Left hindlimb (tissue), 1 donor: ENCODE data around the gene RSPH1.

Source experiments
- DNase-seq: peaks from one replicate; pipeline ENCODE4 v3.0.0-alpha.2; 2018

RSPH1 gene

DNA sequence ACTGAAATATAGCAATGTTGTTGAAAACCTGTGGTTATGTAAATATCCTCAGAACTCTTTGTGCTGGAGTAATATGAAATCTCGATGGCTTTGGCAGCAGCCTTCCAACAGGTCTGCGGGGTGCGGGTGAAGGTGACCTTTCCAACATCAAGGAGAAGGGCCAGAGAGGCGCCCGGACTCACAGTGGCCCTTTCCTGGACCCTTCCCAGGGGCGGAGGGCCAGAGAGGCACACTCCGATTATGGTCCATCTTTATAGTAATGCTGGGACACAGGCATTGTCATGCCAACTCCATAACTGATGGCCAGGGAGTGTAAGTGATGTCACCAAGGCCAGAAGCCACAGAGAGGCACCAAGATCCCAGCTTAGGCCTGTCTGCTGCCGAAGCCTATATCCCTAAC, 35.7 kb upstream of the RSPH1 start:
- DNase-seq = no peak

DNA sequence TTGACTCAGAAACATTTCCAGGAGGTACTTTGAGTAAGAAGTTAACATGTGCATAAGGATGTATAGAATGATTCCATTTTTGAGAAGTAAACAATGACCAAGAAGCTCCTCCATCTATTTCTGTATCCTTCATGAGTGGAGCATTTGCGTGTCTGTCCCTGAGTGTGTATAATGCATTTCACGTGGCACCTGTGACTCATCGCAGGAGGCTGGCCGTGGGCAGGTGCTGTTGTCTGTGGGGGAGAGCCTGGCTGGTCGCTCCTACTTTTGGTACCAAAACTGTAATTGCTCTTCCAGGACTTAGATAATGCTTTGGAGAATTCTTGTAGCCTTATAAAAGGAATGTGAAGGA, 34.1 kb upstream of the RSPH1 start:
- DNase-seq = no peak

GRCh38 chr21:42527489-42528158, 31.6 kb upstream of the RSPH1 start:
- no peak for DNase-seq

DNA sequence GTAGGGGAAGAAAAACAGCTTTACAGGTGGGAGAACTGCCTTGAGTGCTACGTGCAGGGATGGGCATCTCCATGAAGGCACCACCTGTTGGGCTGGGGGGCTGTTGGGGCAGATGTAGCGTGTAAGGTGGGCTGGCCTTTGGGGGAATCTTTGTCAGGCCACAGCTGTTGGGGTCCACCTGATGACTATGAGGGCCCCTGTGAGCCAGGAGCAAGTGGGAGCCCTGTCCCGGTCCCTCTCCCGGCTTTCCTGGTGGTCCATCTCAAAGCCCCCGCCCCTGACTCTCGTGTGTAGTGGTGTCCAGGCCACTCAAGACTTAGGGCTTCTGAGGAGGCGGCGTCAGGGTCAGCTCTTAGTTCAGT, 31.1 kb upstream of the RSPH1 start:
- DNase-seq = no peak

GRCh38 chr21:42526379-42526727, 30.3 kb upstream of the RSPH1 start:
- DNase-seq = no peak

GRCh38 chr21:42525676-42526378, 29.8 kb upstream of the RSPH1 start:
- no peak for DNase-seq

DNA sequence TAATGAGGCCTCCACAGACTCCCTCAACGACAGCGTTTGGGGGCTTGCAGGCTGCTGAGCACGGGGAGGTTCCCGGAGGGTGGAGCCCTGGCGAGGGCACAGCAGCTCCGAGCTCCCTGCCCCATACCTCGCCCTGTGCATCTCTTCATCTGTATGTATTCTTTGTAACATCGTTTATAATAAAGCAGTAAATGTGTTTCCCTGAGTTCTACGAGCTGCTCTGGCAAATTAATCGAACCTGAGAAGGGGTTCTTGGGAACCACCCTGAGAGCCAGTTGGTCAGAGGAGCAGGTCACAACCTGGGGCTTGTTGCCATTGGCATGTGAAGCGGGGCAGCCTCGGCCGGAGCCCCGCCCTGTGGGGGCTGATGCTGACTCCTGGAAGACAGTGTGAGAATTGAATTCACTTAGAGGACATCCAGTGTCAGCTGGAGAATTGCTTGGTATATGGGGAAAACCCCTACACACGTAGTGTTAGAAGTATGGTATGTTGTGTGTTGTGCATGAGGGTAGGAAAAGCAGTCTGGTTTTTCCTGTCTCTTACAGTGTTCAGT, 29.1 kb upstream of the RSPH1 start:
- DNase-seq = peak; percentile 56

- peak; percentile 70 for DNase-seq
Measured at GRCh38 chr21:42524341-42525028, 28.5 kb upstream of the RSPH1 start.

DNA sequence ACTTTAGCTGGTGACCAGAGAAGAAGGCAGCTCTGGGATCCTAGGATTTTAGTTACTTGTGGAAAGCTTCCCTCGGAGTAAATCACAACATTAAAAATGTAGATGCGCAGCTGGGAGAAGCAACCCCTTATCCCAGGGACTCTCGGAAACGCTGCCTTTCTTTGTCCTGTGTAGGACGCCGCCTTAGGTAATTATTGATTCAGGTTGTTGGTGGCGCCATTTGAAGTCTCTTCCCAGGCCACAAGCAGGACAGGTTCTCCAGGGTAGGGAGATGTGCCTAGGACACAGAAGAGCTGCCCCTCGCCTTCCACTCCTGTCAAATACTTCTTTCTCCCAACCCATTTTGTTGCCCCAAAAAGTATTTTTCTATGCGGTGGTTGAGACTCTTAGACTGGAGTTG, 27.9 kb upstream of the RSPH1 start:
- no peak for DNase-seq

DNA sequence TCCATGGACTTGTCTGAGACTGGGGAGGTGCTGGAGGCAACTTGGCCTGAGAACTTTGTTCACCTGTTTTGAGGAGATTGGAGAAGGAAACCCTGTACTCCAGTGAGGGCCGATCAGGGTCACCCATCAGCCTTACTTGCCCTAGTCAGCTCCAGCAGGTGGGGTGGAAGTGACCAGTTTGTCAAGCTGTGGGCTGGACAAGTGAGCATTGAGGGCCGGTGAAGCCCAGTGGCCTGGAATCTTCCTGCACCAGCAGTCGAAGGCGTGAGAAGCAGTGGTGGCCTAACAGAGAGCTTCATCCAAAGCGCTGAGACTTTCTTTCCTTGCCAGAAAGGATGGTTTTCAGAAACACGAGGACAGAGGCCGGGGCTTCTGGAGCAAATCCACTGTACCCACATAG, 27.2 kb upstream of the RSPH1 start:
- DNase-seq = no peak

- DNase-seq = no peak
Measured at GRCh38 chr21:42522771-42523170, 26.7 kb upstream of the RSPH1 start.

DNA sequence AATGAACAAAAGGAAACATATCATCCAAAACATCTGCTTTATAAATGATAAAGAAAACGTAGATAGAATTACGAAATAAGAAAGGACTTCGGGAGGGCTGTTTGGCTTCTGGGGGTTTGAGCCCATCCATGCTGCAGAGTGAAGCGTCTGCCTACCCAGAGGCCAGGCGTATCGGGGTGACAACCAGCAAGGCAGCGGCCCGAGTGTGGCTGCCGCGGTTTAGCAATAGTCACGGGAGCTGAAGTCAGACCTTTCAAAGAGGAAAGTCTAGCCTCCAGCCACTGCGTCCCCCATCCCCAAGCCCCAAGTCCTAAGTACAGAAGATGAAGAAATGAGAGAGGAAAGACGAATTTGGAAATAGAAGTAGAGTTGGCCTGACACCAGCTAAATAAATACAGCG, 26.2 kb upstream of the RSPH1 start:
- no peak for DNase-seq

DNA sequence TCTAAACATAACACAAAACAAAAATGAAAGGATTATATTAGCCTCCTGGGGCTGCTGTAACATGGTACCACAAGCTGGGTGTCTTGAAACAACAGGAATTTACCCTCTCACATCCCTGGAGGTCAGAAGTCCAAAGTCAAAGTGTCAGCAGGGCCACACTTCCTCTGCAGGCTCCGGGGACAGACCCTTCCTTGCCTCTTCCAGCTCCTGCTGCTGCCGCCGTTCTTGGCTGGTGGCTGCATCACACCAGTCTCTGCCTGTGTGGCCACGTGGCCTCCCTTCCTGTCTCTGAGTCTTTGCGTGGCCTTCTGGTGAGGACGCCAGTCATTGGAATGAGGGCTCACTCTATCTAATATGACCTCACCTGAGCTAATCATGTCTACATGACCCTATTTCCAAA, 25.8 kb upstream of the RSPH1 start:
- DNase-seq = no peak

GRCh38 chr21:42521384-42521783, 25.4 kb upstream of the RSPH1 start:
- no peak for DNase-seq

DNA sequence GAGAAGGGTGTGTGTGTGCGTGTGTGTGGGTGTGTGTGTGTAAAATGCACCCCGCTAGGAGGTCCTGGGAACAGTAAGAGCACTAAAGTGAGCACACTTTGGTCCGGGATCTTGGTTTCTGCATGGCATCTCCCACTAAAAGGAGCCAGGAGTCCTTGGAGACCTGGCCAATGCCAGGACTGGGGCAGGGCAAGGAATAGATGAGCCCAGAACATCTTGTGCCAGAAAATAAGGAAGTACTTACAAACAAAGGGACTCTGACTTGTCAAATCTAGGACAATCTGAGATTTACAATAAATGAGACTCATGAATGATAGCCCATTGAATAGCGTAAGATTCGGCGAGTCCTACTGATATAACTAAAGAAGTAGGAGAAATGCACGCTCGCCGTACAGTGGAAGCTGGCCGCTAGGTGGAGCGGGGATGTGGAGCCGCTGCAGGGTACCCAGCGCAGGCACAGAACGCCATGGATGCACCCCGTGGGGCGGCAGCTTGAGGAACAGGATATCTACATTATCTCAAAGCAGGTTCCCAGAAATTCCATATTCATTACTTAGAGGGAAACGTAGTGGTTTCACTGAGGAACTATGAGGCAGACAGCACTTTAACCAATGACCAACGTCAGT, 24.7 kb upstream of the RSPH1 start:
- no peak for DNase-seq

DNA sequence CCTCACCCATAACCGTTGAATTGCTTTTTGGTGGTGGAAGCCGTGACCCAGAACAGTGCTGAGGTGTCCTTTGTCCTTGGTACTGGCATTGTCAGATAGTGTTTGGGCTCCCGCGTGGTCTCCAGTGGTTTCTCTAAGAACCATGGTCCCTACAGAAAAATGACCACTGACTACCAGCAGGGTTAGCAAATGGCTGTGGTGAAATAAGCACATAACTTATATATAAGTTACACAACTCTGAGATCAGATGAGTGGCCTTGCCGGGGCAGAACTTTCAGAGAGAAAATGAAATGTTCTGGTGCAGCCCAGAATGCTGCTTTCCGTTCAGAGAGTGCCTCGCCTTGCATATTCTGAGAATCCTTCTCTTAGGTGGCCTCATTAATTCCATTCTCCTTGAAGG, 22.6 kb upstream of the RSPH1 start:
- DNase-seq = no peak

- no peak for DNase-seq
Measured at GRCh38 chr21:42518215-42518614, 22.2 kb upstream of the RSPH1 start.

- no peak for DNase-seq
Measured at GRCh38 chr21:42515708-42516502, 19.9 kb upstream of the RSPH1 start.

DNA sequence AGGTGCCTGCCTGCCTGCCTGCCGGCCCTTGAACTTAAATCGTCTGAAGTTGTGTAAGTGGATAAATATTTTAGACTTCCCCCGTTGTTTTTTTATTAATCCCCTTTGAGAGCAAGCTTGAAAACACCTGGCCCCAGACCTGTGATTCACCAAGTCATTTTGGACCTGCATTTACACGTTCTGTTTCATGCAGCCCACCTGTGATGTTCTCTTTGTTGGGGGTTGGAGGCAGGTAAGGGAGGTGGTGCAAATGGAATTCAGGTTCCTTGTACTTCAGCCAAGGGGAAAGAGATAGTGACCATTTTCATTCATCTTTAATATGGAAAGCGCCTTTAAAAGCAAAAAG, 18.8 kb upstream of the RSPH1 start:
- no peak for DNase-seq

DNA sequence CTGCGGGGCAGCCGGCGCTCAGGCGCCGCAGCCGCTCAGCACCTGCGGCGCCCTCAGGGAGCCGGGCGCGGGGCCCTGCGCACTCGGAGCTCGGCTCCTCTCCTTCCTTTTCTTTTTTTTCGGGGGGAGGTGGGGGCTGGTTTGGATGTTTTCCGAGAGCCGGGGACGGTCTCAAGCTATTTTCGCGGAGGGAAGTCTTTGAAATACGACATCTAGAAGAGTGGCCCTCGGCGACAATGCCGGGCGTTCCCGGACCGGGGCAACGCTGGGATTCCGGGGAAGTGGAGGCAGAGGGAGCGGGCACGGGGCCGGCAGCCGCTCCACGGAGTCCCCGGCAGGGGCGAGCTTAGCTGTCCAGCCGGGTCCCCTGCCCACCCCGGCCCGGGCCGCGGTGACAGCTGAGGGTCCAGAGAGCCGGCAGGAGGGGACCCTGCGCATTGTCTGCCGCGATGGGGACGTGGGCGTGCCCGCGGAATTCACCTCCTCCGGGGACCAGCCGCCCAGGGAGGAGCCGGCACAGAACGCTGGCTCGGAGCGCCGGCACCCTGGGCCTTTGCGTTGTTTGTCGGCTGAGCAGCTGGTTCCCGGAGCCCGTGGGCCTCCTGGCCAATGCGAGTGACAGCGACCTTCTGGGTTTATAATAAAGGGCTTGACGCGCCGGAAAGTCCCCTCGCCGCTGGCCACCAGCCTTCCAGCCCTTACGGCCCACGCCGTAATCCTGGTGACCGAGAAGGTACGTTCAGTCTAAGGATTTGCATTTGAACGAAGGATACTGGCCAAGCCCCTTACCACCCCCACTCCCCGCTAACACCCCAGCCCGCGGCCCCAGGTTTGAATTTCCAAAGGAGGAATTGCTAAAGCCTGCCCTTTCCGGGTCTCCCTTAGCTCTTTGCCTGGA, 18.2 kb upstream of the RSPH1 start:
- no peak for DNase-seq

GRCh38 chr21:42513151-42513984, 17.3 kb upstream of the RSPH1 start, which contains the start of gene SLC37A1:
Gene SLC37A1 (plus strand): TSS chr21:42513852. CDS start chr21:42518455, 4,603 bp downstream.
- no peak for DNase-seq
